NCI-H2081 treated with DMSO at 0.1 percent for 48 hours (cell line): ENCODE results near the gene DCDC2C.
"Not testable (repeated sequence)": the region's sequence is repeated elsewhere in the genome, so short reads cannot be mapped to it uniquely, and the experiment has no call there.

Source experiments
- DNase-seq: peaks from one replicate; lab custom pipeline; 2025; lab: John Stamatoyannopoulos, UW

DCDC2C gene, protein sequence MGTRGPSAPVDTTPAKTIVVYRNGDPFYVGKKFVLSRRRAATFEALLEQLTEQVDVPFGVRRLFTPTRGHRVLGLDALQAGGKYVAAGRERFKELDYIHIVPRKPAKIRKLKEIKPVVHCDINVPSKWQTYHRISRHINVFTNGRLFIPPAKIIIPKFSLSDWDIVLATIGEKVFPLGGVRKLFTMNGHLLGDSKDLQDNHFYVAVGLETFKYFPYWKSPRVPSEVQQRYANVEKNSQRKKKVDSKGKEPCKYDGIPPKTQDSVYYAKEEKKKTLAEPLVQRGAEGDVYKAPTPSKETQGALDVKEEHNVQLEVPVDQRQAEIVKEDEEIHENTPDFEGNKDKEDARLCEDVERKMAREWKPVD

DNA sequence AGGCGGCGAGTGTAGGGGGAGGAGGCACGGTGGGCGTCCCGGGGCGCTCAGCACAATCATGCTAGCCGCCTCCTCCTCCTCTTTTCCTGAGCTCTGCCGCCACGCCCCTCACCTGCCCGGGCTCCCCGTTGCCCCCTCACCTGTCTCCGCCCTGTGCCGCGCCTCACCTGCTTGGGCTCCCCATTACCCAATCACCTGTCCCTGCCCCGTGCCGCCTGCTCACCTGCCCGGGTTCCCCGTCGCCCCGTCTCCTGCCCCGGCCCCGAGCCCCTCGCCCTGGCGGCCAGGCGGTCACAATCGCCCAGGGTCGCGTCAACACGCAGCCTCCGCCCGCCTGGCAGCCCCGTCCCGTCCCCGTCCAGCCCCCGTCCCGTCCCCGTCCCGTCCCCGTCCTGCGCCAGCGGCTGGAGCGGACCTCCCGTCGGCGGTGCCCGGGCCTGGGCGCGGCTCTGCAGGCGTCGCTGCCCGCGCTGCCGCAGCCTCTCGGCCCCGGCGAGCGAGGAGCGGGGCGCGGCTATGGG is at the start of gene DCDC2C:
Gene DCDC2C (plus strand): TSS at position 340 of the 521 bp plus-strand sequence. CDS start 177 bp downstream, at position 517.
- DNase-seq, result no peak

DNA sequence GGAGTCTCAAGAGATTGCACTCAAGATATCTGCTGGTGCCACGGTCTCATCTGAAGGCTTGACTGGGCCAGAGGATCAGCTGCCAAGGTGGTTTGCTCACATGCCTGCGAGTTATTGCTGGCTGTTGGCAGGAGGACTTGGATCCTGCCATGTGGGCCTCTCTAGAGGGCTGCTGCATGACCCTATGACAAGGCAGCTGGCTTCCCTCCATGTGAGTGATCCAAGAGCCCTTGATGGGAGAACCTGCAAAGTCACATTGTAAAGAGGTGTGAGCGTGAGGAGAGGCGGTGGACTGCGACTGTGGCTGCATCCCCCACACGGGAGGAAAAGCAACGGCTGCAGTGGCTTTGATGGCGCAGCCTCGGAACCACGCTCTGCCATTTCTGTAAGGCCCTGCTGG is 49.4 kb upstream of the DCDC2C start:
- no peak for DNase-seq

DNA sequence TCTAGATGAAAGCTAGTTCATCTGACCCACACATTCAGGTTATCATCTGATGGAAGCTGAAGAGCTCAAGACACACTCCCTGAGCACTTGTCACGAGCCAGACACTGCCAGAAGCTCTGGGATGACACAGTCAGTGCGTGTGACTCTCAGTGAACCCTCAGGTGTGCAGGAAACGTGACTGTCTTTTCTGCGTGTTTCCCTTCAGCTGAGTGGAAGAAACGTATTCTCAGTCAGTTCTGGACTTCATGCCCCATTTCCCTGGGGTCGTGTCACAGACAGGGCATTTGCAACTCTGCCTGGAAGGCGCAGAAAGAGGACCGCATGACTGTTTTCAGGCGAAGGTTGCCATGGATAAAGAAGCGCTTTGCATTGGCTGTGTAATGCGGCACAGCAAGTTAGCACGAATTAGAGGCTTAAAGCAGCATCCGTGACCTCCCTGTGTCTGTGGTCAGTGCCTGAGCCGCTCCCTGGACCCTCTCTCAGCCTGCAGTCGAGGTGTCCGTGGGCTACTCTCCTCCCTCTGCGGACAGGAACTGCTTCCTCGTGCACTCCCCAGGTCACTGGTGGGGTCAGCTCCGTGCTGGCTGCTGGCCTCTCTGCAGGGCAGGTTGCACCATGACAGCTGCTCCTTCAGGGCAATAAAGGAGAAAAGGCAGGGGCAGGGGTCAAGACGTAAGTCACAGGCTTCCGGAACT is 48.7 kb upstream of the DCDC2C start:
- DNase-seq, result no peak

DNA sequence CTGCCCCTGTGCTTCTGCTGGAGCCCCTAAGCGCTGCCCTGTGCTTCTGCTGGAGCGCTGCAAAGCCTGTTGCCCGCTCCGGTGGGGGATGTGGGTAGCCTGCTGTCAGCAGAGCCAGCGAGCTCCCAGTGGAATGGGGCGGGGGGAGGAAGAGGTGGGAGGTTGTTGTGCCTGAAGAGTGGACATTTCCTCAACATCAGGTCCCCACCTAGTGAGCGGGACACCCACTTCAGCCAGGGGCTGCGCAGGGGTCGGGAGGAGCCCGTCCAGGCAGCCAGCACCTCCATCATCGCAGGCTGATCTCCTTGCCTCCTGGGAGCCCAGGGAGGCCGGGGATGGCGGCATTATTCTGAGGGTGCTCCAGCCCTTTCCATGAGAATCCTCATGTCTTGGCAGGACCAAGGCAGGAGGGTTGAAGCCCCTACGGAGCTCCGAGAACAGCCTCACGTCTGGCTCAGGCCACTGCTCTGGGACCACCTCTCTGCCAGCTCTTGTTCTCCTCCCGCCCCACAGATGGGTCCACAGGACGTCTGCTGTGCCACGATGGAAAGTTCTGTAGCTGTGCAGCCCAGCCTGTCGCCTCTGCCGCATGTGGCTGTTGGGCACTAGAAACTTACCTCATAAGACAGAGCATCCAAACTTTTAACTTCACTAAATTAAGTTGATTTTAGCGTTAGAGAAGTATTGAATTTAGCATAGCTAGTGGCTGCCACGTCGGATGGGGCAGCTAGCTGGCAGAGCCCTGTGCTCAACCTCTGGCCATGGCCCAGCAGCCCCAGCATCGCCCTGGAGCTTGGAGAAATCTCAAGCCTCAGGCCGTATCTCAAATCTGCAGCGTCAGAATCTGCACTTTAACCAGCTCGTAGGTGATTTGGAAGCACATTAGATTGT is 47.3 kb upstream of the DCDC2C start:
- DNase-seq, result no peak

DNA sequence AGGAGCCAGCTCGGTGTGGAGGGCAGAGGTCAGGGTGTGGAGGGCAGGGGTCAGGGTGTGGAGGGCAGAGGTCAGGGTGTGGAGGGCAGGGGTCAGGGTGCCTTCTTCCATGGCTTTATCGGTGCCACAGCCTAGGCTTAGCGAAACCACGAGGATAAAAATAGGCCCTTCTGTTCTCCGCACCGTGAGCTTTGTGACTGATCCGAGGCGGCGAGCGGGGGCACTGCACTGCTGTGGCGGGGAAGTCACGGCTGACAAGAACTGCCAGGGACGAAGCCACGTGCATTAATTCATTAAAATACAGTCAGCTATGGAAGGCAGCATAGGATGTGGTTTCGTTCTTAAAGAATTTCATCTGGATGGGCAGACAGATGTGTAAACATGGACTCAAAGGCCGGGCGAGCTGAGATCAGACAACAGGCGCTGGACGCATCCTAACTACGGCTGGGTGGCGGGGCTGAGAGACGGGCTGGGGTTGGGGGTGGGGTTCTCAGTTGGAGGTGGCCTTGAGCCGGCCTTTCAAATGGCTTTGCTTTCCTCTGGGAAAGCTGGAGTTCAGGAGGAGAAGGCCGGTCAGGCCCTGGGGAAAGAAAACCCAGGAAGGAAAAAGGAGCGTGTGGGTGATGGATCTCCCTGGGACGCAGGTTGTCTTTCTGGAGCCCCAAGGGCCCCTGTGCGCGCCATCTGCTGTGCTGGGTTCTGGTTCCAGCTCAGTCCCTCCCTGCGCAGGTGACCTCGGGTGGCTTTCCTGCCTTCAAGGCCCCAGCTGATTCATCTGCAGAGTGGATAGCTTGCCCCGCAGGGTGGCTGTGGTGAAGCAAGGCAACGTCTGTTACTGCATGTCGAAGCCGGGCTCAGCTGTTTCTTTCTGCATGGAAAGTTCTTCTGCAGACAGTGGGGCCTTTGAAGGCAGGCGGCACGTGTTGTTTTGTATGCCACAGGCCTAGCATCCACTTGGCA is 46.3 kb upstream of the DCDC2C start:
- no peak for DNase-seq

DNA sequence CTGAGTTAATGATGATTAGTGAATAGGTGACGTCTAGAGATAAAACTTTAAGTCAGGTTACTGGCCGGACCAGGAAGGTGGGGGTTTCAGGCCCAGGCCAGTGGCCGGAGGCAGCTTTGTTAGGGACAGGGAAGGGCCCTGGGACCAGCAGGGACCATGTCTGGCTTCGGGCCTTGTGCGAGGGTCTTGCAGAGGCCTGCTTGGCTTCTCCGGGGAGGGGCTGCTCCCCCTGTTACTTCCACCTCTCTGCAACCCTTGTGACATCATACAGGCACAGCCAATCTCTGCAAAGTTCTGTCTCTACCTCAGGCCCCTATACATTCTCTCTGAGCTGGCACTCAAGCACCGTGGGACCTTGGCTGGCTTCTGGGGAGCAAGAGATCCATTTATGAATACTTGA is 45.5 kb upstream of the DCDC2C start, which contains the start of gene ALLC:
Gene ALLC (plus strand): TSS at position 320 of the 400 bp plus-strand sequence. CDS start 12,958 bp downstream, outside the sequence.
- no peak for DNase-seq

DNA sequence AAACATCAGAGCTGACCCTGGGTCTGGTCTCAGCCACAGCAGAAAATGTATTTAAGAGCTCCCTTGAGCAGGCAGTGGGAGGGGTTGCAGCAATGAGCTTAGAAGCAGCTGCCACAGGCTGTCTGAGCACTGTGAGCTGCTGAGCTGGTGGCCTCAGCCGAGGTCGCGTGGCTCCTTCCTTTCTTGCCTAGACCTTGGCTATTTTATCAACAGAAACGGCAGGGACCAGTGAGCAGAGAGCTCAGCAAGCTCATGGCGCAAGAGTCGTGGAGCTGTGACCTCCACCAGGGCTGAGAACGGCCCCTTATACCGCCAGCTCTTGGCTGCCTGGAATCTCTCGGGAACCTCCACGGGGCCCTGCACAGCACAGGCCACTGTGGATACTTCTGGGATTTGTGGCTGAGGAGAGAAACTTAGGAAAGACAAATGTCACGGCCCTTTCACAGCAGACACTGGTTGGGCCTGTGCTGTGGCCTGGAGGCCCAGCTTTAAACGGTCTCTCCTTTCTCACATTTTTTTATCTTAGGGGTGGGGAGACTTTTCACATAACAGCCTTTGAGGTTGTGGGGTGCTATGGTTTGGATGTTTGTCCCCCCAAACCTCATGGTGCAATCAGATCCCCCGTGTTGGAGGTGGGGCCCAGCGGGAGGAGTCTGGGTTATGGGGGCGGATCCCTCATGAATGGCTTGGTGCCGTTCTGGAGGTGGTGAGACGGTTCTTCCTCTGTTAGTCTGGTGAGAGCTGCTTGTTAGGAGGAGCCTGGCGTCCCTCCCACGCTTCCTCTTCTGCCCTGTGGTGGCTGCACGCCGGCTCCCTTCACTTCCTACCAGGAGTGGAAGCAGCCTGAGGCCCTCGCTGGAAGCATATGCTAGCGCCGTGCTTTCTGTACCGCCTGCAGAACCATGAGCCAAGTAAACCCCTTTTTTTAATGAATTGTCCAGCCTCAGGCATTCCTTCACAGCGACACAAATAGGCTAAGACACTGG is 43.6 kb upstream of the DCDC2C start:
- DNase-seq, result no peak

DNA sequence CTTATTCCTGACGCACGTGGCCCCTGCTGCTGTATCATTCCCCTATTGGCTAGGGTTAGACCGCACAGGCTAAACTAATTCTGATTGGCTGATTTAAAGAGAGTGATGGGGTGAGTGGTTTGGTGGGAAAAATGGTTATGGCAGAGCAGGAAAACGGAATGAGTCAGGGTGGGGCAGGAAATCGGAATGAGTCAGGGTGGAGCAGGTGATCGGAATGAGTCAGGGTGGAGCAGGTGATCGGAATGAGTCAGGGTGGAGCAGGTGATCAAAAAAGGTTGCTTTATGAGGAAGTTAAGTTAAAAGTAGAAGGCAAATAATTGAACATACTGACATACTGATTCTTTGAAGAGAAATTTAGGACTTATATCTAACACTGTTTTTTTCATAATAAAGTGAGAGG is 42.7 kb upstream of the DCDC2C start:
- not testable (repeated sequence) for DNase-seq

DNA sequence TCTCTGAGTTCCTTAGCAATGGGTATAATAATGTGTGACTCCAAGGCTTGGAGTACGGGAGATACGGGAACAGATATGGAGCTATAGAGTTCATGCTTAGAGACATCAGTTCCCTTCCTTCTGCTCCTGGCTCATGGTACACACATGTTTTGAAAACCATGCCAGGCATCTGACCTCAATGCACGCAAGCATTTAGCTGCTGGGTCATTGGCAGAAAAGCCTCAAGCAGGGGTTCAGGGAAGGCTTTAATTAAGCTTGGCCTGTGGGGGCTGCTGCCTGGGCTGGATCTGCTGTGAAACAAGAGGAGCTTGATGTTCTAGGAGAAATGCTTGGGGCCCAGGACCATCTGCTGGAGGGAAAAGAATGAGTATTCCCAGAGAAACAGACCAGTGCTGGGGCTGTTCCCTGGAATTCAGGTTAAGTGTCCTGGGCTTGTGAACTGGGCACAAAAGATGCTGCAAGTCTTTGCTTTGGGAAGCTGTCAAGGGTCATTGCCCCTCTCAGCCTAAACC is 42.2 kb upstream of the DCDC2C start:
- DNase-seq, result no peak

DNA sequence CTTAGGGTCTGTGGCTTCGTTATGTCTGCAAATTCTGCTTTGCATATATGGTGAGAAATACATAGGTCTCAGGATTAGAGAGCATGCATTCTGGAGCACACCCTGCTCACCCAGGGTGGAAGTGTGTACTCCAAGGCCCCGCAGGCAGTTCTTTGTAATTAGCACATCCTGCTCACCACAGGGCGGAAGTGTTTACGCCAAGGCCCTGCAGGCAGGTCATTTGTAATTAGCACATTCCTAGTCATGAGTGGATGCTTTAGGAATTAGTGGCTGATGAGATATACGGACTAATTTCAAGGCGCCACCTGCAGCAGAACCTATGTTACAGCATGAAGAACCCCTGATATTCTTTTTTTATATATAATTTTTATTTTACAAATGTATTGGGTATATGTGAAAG is 41.1 kb upstream of the DCDC2C start:
- no peak for DNase-seq

DNA sequence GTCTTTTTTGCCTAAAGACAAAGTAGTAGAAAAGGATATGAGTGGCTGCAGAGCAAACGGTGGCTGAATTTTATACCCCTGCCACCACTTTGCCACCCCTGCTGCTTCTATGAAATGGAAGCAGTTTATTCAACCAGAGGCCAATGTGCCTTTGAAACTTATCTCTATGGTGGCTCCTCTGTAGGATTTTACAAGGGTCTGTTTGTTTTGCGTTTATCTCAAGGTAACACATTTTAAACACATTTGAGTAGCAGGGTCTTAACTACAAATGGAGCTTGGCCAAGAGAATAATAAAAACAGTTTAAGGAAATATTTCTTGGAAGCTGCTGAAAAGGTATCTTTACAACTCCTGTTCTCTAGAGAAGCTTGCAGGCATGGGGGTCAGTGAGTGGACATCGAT is 39.3 kb upstream of the DCDC2C start:
- DNase-seq, result no peak

DNA sequence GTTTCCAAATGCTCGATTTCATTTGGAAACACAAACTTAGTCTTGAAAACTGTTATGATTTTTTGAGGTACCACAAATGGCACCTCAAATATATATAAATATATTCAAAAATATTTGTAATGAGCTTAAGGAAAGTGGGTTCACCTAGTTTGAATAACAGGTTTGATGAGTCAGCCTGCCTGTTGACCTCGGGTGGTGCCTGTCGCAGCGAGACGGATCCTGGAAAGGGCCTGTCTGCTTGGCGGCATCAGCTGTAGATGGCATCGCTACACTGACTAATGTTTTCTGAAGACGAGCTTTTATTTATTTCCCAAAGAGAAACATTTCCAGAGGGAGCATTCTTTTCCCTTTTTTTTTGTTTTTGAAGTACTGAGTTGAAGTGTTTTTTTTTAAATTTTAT is 38.5 kb upstream of the DCDC2C start:
- no peak for DNase-seq

DNA sequence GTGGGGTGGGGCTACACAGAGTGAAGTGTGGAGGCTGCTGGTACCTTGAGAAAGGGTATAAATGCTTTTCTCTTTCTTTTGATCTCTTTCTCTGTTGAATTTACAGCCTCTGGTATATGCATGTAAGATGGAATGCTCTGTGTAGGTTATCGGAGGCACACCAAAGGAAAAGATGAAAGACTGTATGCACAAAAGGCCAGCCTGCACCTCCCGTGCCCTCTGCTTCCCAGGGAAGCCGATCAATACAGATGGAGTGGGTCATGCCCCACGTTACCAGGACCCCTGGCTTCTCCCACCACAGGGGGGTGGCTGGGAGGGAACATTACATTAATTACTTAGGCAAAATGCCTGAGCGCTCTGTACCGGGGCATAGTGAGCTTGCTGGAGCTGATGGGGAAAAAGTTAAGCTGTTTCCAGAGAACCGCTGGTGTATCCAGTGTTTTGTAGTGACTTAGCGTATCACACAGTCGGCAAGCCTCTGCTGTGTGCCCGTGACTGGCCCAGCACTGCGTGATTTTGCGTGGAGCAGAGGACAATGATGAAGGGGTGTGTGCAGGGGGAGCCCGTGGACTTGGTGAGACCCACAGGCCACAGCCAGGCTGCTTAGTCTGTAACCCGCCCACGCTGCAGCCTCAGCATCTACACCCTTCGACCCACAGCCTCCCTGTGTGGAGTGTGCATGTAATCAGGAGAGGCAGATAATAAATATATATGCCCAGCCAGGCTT is 37.3 kb upstream of the DCDC2C start:
- DNase-seq, result no peak

DNA sequence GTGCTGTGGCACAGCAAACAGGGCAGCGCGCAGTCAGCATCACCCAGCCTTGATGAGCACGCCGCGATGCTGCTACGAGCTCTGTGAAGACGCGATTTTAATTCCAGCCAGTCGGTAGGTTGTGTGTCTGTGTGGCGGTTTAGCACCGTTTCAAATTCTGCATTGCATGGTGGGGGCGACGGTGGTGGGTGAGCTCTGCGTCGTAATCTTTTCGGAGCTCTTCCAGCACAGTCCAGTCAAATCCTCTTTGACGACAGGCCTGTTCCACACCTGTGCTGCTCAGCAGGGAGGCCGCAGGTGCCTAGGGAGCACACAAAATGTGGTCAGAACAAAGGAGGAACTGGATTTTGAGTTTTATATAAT is 36.8 kb upstream of the DCDC2C start:
- DNase-seq, result no peak

DNA sequence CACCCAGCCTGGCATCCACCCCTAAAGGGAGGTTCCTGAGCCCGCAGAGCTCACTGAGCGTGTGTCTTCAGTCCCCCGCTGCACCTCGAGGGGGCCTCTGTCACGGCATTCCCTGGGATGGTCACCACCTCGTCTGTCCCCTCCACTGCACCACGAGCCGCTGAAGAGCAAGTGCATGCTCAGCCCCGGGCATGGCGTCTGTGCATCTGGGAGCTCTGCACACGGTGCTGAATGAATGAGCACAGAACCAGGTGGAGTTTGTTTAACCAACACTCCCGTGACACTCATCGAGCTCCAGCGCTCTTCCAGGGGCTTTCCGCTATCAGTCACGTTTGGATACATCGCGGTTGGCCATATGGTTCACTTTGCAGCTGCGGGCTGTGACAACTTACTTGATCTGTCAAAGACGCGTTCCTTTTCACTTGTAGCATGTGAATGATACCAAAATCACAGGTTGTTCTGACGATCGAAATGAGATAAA is 36.2 kb upstream of the DCDC2C start:
- DNase-seq, result no peak

DNA sequence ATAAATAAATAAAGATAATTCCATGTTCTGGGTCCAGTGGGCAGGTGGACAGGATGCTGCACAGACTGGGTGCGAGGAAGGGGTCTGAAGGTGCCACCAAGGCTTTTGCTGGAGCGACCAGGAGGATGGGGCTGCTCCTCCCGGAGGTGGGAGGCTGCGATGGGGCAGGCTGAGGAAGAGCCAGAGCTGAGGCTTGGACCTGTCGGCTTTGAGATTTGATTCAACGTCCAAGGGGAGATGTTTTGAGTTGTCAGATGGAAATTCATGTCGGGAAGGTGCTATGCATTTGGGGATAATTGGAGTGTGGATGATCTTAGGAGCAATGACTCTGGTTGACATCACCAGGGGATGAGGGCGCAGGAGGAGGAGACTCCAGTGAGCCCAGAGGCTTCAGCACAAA is 33.7 kb upstream of the DCDC2C start:
- DNase-seq, result no peak

DNA sequence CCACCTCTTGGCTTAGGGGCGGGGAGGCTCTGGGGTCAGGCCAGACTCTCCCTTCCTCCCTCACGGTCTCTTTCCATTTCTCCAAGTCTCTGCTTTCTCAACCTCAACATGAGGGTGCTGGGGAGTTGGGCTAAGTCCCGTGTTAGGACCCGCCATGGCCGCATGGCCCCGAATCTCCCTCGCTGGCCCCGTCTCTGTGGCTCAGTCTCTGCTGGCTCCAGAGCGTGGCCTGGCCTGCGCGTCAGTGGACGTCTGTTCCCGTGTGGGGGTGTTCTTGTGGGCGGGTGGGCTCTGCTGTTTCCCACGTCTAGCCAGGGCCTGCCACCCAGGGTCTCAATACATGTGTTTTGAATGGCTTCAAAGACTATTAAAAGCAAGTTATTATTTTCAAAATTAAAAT is 33.0 kb upstream of the DCDC2C start:
- no peak for DNase-seq

DNA sequence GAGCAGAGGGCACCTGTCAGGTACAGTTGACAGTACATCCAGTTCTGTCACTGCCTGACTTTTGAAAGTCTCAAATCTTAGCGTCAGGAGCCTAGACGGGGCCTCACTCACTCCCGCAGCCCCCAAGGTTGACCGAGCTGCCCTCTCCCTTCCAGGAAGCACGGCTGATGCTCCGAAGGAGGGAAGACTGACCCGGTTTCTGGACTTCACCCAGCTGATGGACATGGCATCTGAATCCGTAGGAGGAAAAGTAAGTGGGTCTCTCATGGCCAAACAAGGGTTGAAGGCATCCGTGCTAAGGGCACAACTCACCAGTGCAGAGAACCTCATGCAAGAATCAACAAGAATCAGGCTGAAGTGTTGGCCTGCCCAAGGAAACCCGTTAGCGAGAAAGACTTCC is 32.4 kb upstream of the DCDC2C start:
- no peak for DNase-seq
